PC-9 (cell line): ENCODE results near the gene TMEM132C.

Source experiments
- EZH2 ChIP-seq: fragments of 200-600 bp; sonication (generic); IDR thresholded peaks from 2 replicates; pipeline ENCODE4 v1.8.0; 2017; ENCODE audit warnings: antibody characterized with exemption, low read depth
- TF ChIP-seq, protein P1 (sequence below): fragments of 200-600 bp; sonication (generic); conservative IDR thresholded peaks from 2 replicates; pipeline ENCODE4 v1.6.1; 2017; ENCODE audit warnings: mixed run types, antibody characterized with exemption, mild to moderate bottlenecking, moderate library complexity

DNA sequence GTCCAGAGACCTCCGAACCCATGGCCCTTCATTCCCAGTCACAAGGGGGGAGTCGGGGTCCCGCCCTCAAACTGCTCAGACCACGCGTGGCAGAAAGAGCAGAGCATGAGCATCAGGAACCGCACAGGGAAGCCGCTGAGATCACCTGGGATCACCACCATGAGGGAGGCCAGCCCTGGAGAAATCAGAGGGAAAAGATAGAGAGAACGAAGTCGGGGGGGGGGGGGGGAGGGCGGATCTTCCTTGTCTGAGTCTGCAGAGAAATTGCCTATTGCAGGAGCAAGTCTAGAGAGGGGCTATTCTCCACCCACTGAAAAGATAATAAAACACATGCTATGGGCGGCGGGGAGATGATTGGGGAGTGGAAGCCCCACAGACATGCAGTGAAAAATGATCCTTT is 884 bp upstream of the TMEM132C start:
- no peak for TF ChIP-seq EZH2
- TF ChIP-seq, protein P1, sequence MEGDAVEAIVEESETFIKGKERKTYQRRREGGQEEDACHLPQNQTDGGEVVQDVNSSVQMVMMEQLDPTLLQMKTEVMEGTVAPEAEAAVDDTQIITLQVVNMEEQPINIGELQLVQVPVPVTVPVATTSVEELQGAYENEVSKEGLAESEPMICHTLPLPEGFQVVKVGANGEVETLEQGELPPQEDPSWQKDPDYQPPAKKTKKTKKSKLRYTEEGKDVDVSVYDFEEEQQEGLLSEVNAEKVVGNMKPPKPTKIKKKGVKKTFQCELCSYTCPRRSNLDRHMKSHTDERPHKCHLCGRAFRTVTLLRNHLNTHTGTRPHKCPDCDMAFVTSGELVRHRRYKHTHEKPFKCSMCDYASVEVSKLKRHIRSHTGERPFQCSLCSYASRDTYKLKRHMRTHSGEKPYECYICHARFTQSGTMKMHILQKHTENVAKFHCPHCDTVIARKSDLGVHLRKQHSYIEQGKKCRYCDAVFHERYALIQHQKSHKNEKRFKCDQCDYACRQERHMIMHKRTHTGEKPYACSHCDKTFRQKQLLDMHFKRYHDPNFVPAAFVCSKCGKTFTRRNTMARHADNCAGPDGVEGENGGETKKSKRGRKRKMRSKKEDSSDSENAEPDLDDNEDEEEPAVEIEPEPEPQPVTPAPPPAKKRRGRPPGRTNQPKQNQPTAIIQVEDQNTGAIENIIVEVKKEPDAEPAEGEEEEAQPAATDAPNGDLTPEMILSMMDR = no peak
